Adrenal gland (tissue), 12 donors: ENCODE results near the gene XCL2. TPM values are rescaled to one million over a fixed set of nuclear protein-coding genes. Genes with fewer than 3 reads are reported as not detected.

ENCODE experiments used
- DNase-seq, 7 donors: peaks; one replicate each; pipeline ENCODE4 v3.0.0-alpha.2; 2019 to 2020
- H3K27ac ChIP-seq, 5 donors: fragments of 200-600 bp; sonication (generic) in 4 of 5; 1 replicate in 3 of 5; 2 replicates in 2 of 5; pipeline versions ENCODE4 v1.5.1 to v1.8.0; 2016 to 2020; ENCODE audit warnings: mild to moderate bottlenecking in 1 of 5
- H3K27me3 ChIP-seq: fragments of 200-600 bp; 2 replicates; pipeline ENCODE4 v1.8.0; 2021
- H3K36me3 ChIP-seq, 2 donors: fragments of 200-600 bp; replicated peaks in 1 of 2; 1 replicate in 1 of 2; 2 replicates in 1 of 2; pipeline versions ENCODE4 v1.5.1 to v1.8.0; 2018 to 2022
- H3K4me1 ChIP-seq, 2 donors: fragments of 200-600 bp; replicated peaks in 1 of 2; 1 replicate in 1 of 2; 2 replicates in 1 of 2; pipeline versions ENCODE4 v1.5.1 to v1.8.0; 2018 to 2021
- H3K4me3 ChIP-seq, 4 donors: fragments of 200-600 bp; sonication (generic) in 3 of 4; one replicate each; pipeline ENCODE4 v1.5.1; 2016 to 2018
- H3K9me3 ChIP-seq, 3 donors: fragments of 200-600 bp; sonication (generic) in 1 of 3; replicated peaks in 1 of 3; 1 replicate in 2 of 3; 2 replicates in 1 of 3; pipeline versions ENCODE4 v1.5.1 to v1.8.0; 2016 to 2021
- POLR2A ChIP-seq, 2 donors: fragments of 450-650 bp; IDR thresholded peaks; one replicate each; pipeline ENCODE4 v1.6.1; 2017; ENCODE audit warnings: antibody characterized with exemption in 2 of 2, mild to moderate bottlenecking in 2 of 2, moderate library complexity in 1 of 2
- WGBS, 4 donors: extraction: QIAGEN DNeasy Blood & Tissue Kit in 2 of 4; methylation state at CpG; one replicate each; pipeline versions ENCODE4 v1.1.5 to v1.1.7; 2013 to 2017; 5-methylcytosine and 5-hydroxymethylcytosine counted together
- intact Hi-C, 2 donors: fragments of 100-400 bp; cut with DNase I; formaldehyde crosslinking; loops; one replicate each; pipeline versions ENCODE4 v1.14.1 to v1.15.0; 2022 to 2023
- polyA plus RNA-seq, 3 donors: library from polyadenylated mRNA; stranded (reverse); fragments of 200-250 nt in 2 of 3; fragments of 350-450 nt in 1 of 3; fragmentation: Illumina TruSeq in 1 of 3; extraction: RNeasy Lipid Tissue Mini Kit (QIAGEN cat#74804) in 1 of 3; gene quantifications; one replicate each; pipeline ENCODE4 v1.2.3, GENCODE V29; 2013 to 2014
- total RNA-seq, 9 donors: library from RNA; depleted of rRNA in 4 of 9; stranded (reverse); fragments of >200 nt in 4 of 9; fragments of 120-200 nt in 1 of 9; fragmentation: NEBNext Ultra II Directional in 1 of 9; extraction: Animal tissue kit (Norgen Biotek cat#: 25700) in 1 of 9; gene quantifications; one replicate each; pipeline versions ENCODE4 v1.1.0 to v1.2.4, GENCODE V29; 2013 to 2023
- TF ChIP-seq, protein P1 (sequence below), 6 experiments: fragments of 450-650 bp in 4 of 6; fragments of 200-600 bp in 2 of 6; sonication (generic) in 1 of 6; IDR thresholded peaks; 1 replicate in 5 of 6; 2 replicates in 1 of 6; pipeline versions ENCODE4 v1.5.1 to v1.8.0; 2016 to 2021; ENCODE audit warnings: antibody characterized with exemption in 6 of 6, mild to moderate bottlenecking in 2 of 6, moderate library complexity in 1 of 6
- donor health status: healthy with polysubstance abuse.
- donor health status: Bipolar disorder and iron deficiency.
- donor health status: DM: yes; HTN: yes; CAD: no.
- donor health status: DM: no; HTN: no; CAD: no.
- donor health status: DM: no; HTN: no; CAD: no.
- donor health status: DM: yes; HTN: yes; CAD: no.

XCL2 gene
- total and polyA plus RNA-seq, 12 donors: 0.33 to 1.5 (median 0.33) TPM; not detected in 9

GRCh38 chr1:168572633-168573032 is 28.8 kb upstream of the XCL2 start:
- Histone ChIP-seq H3K4me3 (no peak overlapping the region), H3K9me3 (no peaks in the 10 kb centered on the region), H3K27ac (no peak overlapping the region), H3K27me3 (no peaks in the 10 kb centered on the region), H3K36me3 (no peaks in the 10 kb centered on the region), H3K4me1 (no peaks in the 10 kb centered on the region)
- WGBS, 4 donors: 88 to 92% (median 89%) methylated on average over 3 of the region's 3 CpGs
- TF ChIP-seq, protein P1, sequence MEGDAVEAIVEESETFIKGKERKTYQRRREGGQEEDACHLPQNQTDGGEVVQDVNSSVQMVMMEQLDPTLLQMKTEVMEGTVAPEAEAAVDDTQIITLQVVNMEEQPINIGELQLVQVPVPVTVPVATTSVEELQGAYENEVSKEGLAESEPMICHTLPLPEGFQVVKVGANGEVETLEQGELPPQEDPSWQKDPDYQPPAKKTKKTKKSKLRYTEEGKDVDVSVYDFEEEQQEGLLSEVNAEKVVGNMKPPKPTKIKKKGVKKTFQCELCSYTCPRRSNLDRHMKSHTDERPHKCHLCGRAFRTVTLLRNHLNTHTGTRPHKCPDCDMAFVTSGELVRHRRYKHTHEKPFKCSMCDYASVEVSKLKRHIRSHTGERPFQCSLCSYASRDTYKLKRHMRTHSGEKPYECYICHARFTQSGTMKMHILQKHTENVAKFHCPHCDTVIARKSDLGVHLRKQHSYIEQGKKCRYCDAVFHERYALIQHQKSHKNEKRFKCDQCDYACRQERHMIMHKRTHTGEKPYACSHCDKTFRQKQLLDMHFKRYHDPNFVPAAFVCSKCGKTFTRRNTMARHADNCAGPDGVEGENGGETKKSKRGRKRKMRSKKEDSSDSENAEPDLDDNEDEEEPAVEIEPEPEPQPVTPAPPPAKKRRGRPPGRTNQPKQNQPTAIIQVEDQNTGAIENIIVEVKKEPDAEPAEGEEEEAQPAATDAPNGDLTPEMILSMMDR (IDR thresholded peaks at IDR 0.05): no peak
- no peak for TF ChIP-seq POLR2A (IDR thresholded peaks at IDR 0.05)
- intact Hi-C loops: loop anchor here in 1 of 2 donors (5.0 kb wide), 1 partner anchor 135 kb away; no protein-coding TSS in a partner anchor
- DNase-seq: no peak

DNA sequence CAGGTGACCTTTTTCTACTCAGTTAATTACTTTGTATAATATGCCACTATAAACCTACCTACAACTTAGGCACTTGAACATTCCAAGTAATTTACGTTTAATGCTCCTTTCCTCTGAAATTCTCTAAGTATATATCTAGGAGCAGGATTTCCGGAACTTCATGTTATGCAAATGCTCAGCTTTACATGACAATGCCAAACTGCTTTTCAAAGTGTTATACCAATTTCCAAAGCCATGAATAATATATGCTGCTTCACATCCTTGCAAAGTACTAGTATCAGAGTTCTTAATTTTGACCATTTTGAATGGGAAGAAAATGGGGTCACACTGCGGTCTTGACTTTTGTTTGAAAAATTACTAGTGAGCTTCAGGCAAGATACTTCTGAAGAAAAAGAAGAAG is 26.9 kb upstream of the XCL2 start:
- TF ChIP-seq POLR2A (IDR thresholded peaks at IDR 0.05): no peak
- TF ChIP-seq, protein P1 (IDR thresholded peaks at IDR 0.05): no peak
- no peaks in the 10 kb centered on the region for H3K4me1 ChIP-seq
- H3K36me3 ChIP-seq: no peaks in the 10 kb centered on the region
- no peak overlapping the region for H3K4me3 ChIP-seq
- H3K27me3 ChIP-seq: no peaks in the 10 kb centered on the region
- no peak overlapping the region for H3K27ac ChIP-seq
- WGBS, 4 donors: 58 to 85% (median 64%) methylated on average over 3 of the region's 3 CpGs
- DNase-seq: no peak
- intact Hi-C loops: loop anchor here in 1 of 2 donors (5.0 kb wide), 1 partner anchor 133 kb away; no protein-coding TSS in a partner anchor
- H3K9me3 ChIP-seq: no peaks in the 10 kb centered on the region

- TF ChIP-seq, protein P1 (IDR thresholded peaks at IDR 0.05): no peak
- no peak for TF ChIP-seq POLR2A (IDR thresholded peaks at IDR 0.05)
- no peak overlapping the region for H3K27ac ChIP-seq
- no peaks in the 10 kb centered on the region for H3K36me3 ChIP-seq
- H3K4me1 ChIP-seq: no peaks in the 10 kb centered on the region
- intact Hi-C loops: loop anchor here in 1 of 2 donors (10.0 kb wide), 1 partner anchor 224 kb away; no protein-coding TSS in a partner anchor
- no peak overlapping the region for H3K4me3 ChIP-seq
- DNase-seq: no peak
- H3K27me3 ChIP-seq: no peaks in the 10 kb centered on the region
- WGBS, 4 donors: 67 to 80% (median 72%) methylated on average over 1 of the region's 1 CpG
- H3K9me3 ChIP-seq: no peaks in the 10 kb centered on the region
Observed at GRCh38 chr1:168568346-168568745, 24.5 kb upstream of the XCL2 start.

- Histone ChIP-seq H3K27me3 (no peaks in the 10 kb centered on the region), H3K27ac (no peak overlapping the region), H3K4me3 (no peak overlapping the region), H3K36me3 (no peaks in the 10 kb centered on the region), H3K4me1 (no peaks in the 10 kb centered on the region), H3K9me3 (no peaks in the 10 kb centered on the region)
- DNase-seq: no peak
- intact Hi-C loops: loop anchor here in 1 of 2 donors (10.0 kb wide), 1 partner anchor 223 kb away; no protein-coding TSS in a partner anchor
- TF ChIP-seq POLR2A (IDR thresholded peaks at IDR 0.05): no peak
- TF ChIP-seq, protein P1 (IDR thresholded peaks at IDR 0.05): no peak
- 91 to 97% (median 94%) methylated on average over 3 of the region's 3 CpGs for WGBS, 4 donors
Observed at GRCh38 chr1:168567568-168567967, 23.8 kb upstream of the XCL2 start.
